CD14-positive monocyte (primary cell): Measurements from ENCODE around the gene USP15. TPM values are rescaled to one million over a fixed set of nuclear protein-coding genes. Genes with fewer than 3 reads are reported as not detected.

Experiments
- DNase-seq, 3 donors: peaks; one replicate each; pipeline ENCODE4 v3.0.0-alpha.2; 2011 to 2022
- H2AFZ ChIP-seq: 2 replicates; pipeline ENCODE4 v1.6.0; 2012; ENCODE audit warnings: mild to moderate bottlenecking, low read depth, low read length, inconsistent platforms; ENCODE audit not compliant: insufficient read depth, poor library complexity, severe bottlenecking
- H3K27ac ChIP-seq, 2 donors: 1 replicate in 1 of 2; 2 replicates in 1 of 2; pipeline ENCODE4 v1.5.1; 2012 to 2013; ENCODE audit warnings: low read length in 2 of 2, control low read depth in 1 of 2, inconsistent platforms in 1 of 2, low read depth in 1 of 2, mild to moderate bottlenecking in 1 of 2
- H3K27me3 ChIP-seq, 2 donors: one replicate each; pipeline versions ENCODE4 v1.6.0 to v1.6.1; 2011 to 2013; ENCODE audit warnings: low read length in 2 of 2; ENCODE audit not compliant: control insufficient read depth in 2 of 2, insufficient read depth in 2 of 2
- H3K36me3 ChIP-seq, 2 donors: replicated peaks in 1 of 2; 1 replicate in 1 of 2; 2 replicates in 1 of 2; pipeline versions ENCODE4 v1.5.1 to v1.6.1; 2012 to 2013; ENCODE audit warnings: low read length in 2 of 2, control low read depth in 1 of 2, inconsistent platforms in 1 of 2, mild to moderate bottlenecking in 1 of 2; ENCODE audit not compliant: insufficient read depth in 2 of 2, control insufficient read depth in 1 of 2
- H3K4me1 ChIP-seq, 2 donors: 1 replicate in 1 of 2; 2 replicates in 1 of 2; pipeline versions ENCODE4 v1.5.1 to v1.6.1; 2012 to 2013; ENCODE audit warnings: low read length in 2 of 2, control low read depth in 1 of 2, inconsistent platforms in 1 of 2, mild to moderate bottlenecking in 1 of 2, moderate library complexity in 1 of 2; ENCODE audit not compliant: insufficient read depth in 2 of 2, control insufficient read depth in 1 of 2
- H3K4me2 ChIP-seq: replicated peaks from 2 replicates; pipeline ENCODE3; 2012; ENCODE audit warnings: low read length, moderate library complexity, mild to moderate bottlenecking; ENCODE audit not compliant: poor library complexity, severe bottlenecking; ENCODE audit errors: extremely low read depth
- H3K4me3 ChIP-seq, 3 experiments: fragments of 200-600 bp in 1 of 3; sonication (generic) in 1 of 3; replicated peaks in 1 of 3; 1 replicate in 2 of 3; 2 replicates in 1 of 3; pipeline ENCODE4 v1.5.1; 2011 to 2013; ENCODE audit warnings: low read length in 3 of 3, mild to moderate bottlenecking in 3 of 3, control low read depth in 2 of 3, low read depth in 2 of 3, inconsistent platforms in 1 of 3, moderate library complexity in 1 of 3
- H3K79me2 ChIP-seq: 2 replicates; pipeline ENCODE4 v1.6.0; 2012; ENCODE audit warnings: mild to moderate bottlenecking, control low read depth, inconsistent platforms, low read length, moderate library complexity; ENCODE audit not compliant: insufficient read depth
- H3K9ac ChIP-seq: 2 replicates; pipeline ENCODE4 v1.6.0; 2017; ENCODE audit warnings: low read length, mild to moderate bottlenecking; ENCODE audit not compliant: insufficient read depth, poor library complexity, severe bottlenecking
- H3K9me3 ChIP-seq, 2 donors: replicated peaks in 1 of 2; 1 replicate in 1 of 2; 2 replicates in 1 of 2; pipeline versions ENCODE4 v1.5.1 to v1.6.1; 2012 to 2013; ENCODE audit warnings: low read length in 2 of 2, control low read depth in 1 of 2; ENCODE audit not compliant: control insufficient read depth in 1 of 2, insufficient read depth in 1 of 2
- H4K20me1 ChIP-seq: 2 replicates; pipeline ENCODE4 v1.6.0; 2012; ENCODE audit warnings: mild to moderate bottlenecking, low read length, control low read depth, moderate library complexity; ENCODE audit not compliant: insufficient read depth
- H3K27ac Mint-ChIP-seq, 7 donors: one replicate each; pipeline ENCODE4 v1.8.0; 2020; ENCODE audit warnings: mild to moderate bottlenecking in 7 of 7, mixed read lengths in 7 of 7, moderate library complexity in 6 of 7, inconsistent platforms in 2 of 7
- H3K27me3 Mint-ChIP-seq, 3 donors: one replicate each; pipeline ENCODE4 v1.8.0; 2021 to 2022; ENCODE audit warnings: low read depth in 3 of 3, mild to moderate bottlenecking in 3 of 3, mixed read lengths in 3 of 3, moderate library complexity in 3 of 3, inconsistent platforms in 1 of 3
- H3K36me3 Mint-ChIP-seq, 2 donors: one replicate each; pipeline ENCODE4 v1.8.0; 2020; ENCODE audit warnings: mixed read lengths in 2 of 2, inconsistent platforms in 1 of 2, mild to moderate bottlenecking in 1 of 2
- H3K4me1 Mint-ChIP-seq: one replicate; pipeline ENCODE4 v1.8.0; 2020; ENCODE audit warnings: mild to moderate bottlenecking, mixed read lengths
- H3K4me3 Mint-ChIP-seq, 2 donors: one replicate each; pipeline ENCODE4 v1.8.0; 2020; ENCODE audit warnings: mild to moderate bottlenecking in 2 of 2, mixed read lengths in 2 of 2, moderate library complexity in 1 of 2
- H3K9me3 Mint-ChIP-seq, 7 donors: one replicate each; pipeline ENCODE4 v1.8.0; 2020 to 2022; ENCODE audit warnings: mixed read lengths in 7 of 7, mild to moderate bottlenecking in 6 of 7, moderate library complexity in 6 of 7, inconsistent platforms in 2 of 7
- CTCF ChIP-seq: fragments of 200-600 bp; IDR thresholded peaks from one replicate; pipeline ENCODE4 v1.8.0; 2022; ENCODE audit warnings: antibody characterized with exemption, mild to moderate bottlenecking
- WGBS: methylation state at CpG from one replicate; pipeline ENCODE4 v1.1.5; 2013; ENCODE audit warnings: missing lambda C conversion rate; ENCODE audit not compliant: insufficient coverage; 5-methylcytosine and 5-hydroxymethylcytosine counted together
- intact Hi-C, 2 donors: fragments of 100-400 bp; cut with micrococcal nuclease; formaldehyde crosslinking; loops; one replicate each; pipeline versions ENCODE4 v1.15.0 to v1.15.1; 2023
- polyA plus RNA-seq, 3 donors: library from polyadenylated mRNA; depleted of rRNA in 1 of 3; unstranded in 2 of 3; stranded (reverse) in 1 of 3; fragments of 300-500 nt in 2 of 3; fragments of >200 nt in 1 of 3; fragmentation: Illumina TruSeq in 2 of 3; gene quantifications; 1 replicate in 2 of 3; 2 replicates in 1 of 3; pipeline ENCODE4 v1.2.3, GENCODE V29; 2012 to 2021

The USP15 gene
- polyA plus RNA-seq, 3 donors, result 146 to 449 (median 180) TPM

- intact Hi-C loops, result loop anchor here in 1 of 2 donors (10.0 kb wide), 1 partner anchor 367 kb away; no protein-coding TSS in a partner anchor
- peak; percentile 11 to 41 (median 23) for DNase-seq
- WGBS, result no CpG with 5 or more reads among the region's 6 CpGs
- Histone ChIP-seq H3K79me2 (no peaks in the 10 kb centered on the region), H2AFZ (peak overlapping the region; percentile 7), H3K27ac (no peak overlapping the region), H3K4me3 (no peak overlapping the region), H4K20me1 (no peaks in the 10 kb centered on the region), H3K27me3 (no peaks in the 10 kb centered on the region), H3K36me3 (no peaks in the 10 kb centered on the region), H3K4me2 (no peak overlapping the region), H3K9me3 (no peaks in the 10 kb centered on the region), H3K4me1 (peaks cover 17% of the 10 kb centered on the region in 2 donors), H3K9ac (no peak overlapping the region)
- Mint-ChIP-seq H3K27me3 (peaks cover 8 to 20% (median 13%) of the 10 kb centered on the region in 3 donors), H3K9me3 (peaks cover 4 to 24% (median 17%) of the 10 kb centered on the region in 7 donors), H3K36me3 (no peaks in the 10 kb centered on the region), H3K27ac (no peak overlapping the region), H3K4me1 (peaks cover 18% of the 10 kb centered on the region), H3K4me3 (no peak overlapping the region)
- TF ChIP-seq CTCF, result peak; percentile 86
These were observed 178.0 kb downstream of the USP15 start for GRCh38 chr12:62438098-62438692.

DNA sequence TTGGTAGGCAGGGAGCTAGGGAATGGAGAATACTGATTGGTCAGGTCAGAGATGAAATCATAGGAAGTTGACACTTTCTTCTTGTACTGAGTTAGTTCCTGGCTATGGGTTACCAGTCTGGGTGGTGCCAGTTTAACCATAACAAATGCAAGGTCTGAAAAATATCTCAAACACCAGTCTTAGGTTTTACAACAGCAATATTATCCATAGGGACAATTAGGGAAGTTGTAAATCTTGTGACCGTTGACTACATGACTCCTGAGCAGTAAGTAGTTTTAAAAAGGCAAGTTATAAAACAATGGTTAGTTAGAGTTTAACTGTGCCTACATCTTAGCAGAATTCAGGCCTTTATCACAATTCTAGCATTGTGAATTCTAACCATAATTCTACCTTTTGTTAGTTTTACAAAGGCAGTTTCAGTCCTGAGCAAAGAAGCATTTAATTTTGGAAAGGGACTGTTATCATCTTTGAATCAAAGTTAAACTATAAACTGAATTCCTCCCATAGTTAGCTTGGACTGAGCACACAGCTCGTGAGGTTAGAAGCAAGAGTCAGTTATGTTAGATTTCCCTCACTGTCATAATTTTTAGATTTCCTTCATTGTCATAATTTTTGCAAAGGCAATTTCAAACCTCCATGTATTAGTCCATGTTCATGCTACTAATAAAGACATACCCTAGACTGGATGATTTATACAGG is 186.7 kb downstream of the USP15 start:
- WGBS, result no CpG with 5 or more reads among the region's 2 CpGs
- no peak for TF ChIP-seq CTCF
- Histone ChIP-seq H3K4me1 (no peaks in the 10 kb centered on the region), H3K27ac (no peak overlapping the region), H3K4me3 (no peak overlapping the region), H3K79me2 (no peaks in the 10 kb centered on the region), H3K9ac (no peak overlapping the region), H3K4me2 (no peak overlapping the region), H3K36me3 (no peaks in the 10 kb centered on the region), H2AFZ (no peak overlapping the region), H3K9me3 (peaks cover 10 to 15% of the 10 kb centered on the region in 2 donors), H3K27me3 (no peaks in the 10 kb centered on the region), H4K20me1 (no peaks in the 10 kb centered on the region)
- intact Hi-C loops, result no loop called here
- Mint-ChIP-seq H3K9me3 (peaks cover 13 to 40% (median 30%) of the 10 kb centered on the region in 7 donors), H3K4me3 (no peak overlapping the region), H3K36me3 (no peaks in the 10 kb centered on the region), H3K4me1 (no peaks in the 10 kb centered on the region), H3K27me3 (peaks cover 2 to 3% (median 2%) of the 10 kb centered on the region in 3 donors), H3K27ac (no peak overlapping the region)
- DNase-seq, result no peak
